GM18909 (cell line): Measurements from ENCODE around the gene SCUBE1.

ENCODE experiments used
- ATAC-seq: cut with Tn5 transposase; IDR thresholded peaks from one replicate; pipeline ENCODE4 v1.9.1; 2021; ENCODE audit warnings: mild to moderate bottlenecking; ENCODE audit not compliant: unreplicated experiment, poor library complexity

The SCUBE1 gene

DNA sequence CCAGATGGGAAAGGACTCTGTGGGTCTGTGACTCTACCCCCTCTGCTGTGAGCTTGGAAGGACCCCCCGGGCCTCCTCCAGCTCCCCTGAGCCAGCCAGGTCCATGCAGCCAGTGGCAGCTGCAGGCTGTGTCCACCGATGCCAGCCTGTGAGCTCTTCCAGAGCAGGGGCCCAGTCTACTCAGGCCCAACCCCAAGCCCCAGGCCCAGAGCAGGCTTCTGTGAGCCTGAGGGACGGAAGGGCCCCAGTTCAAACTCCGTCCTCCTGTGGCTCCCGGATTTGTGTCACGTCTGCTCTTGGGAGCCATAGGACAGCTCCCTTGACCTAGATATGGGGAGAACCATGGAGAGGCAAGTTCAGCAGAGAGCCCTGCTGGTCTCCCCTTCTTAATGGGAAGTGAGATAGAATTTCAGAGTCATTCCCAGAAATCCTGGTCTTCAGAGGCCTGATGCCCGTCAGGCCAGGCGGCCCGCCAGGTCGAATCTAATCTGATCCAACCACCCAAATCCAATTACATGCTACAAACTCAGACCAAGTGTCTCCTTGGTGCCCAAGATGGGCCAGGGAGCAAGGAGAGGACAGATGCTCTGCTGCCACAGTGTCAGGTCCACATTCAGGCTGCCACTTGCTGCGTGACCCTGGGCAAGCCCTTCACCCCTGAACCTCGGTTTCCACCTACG lies 75.1 kb downstream of the SCUBE1 start:
- ATAC-seq, result no peak

DNA sequence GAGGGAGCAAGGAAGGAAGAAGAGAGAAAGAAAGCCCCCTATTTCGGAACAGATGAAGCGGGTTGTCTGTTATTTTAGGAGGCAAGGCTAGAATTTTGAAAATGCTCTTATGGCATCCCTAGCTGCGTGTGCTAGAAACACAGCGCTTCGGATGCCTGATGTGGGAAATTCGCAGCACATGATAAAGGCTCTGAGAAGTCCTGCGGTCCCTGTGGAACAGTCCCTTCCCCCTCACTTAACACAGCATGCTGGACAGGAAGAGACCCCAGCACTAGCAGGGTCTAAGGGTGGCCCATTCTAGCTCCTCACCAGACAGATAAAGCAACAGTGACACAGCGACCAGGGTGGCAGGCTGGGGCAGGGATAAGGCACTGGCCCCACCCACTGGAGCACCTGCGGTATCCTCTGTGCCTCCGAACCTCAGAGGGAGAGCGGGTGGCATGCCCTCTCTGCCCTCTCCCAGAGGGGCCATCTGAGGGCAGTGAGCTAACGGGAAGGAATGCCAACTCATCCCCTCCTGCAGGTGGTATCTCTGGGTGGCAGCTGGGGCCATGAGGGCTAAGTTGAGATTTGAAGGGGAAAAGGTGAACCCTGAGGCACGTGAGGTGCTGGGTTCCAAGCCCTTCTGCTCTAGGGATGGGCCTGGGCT lies 75.7 kb downstream of the SCUBE1 start:
- no peak for ATAC-seq

DNA sequence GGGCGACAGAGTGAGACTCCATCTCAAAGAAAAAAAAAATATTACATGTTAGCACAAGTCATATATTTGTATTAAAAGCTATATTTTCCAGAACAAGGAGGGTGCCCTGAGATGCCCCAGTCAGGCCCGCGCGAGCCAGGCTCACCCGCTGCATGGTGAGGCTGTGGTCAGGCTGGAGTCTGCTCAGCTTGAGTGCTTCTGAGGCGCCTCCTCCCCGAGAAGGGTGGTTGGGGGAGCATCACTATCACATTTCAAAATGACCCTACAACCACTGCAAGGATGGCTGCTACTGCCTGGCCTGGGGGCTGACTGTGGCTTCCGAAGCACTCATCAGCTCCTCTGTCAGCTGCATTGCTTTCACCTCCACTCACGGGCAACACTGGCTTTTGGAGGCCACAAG lies 77.1 kb downstream of the SCUBE1 start:
- ATAC-seq, result no peak

DNA sequence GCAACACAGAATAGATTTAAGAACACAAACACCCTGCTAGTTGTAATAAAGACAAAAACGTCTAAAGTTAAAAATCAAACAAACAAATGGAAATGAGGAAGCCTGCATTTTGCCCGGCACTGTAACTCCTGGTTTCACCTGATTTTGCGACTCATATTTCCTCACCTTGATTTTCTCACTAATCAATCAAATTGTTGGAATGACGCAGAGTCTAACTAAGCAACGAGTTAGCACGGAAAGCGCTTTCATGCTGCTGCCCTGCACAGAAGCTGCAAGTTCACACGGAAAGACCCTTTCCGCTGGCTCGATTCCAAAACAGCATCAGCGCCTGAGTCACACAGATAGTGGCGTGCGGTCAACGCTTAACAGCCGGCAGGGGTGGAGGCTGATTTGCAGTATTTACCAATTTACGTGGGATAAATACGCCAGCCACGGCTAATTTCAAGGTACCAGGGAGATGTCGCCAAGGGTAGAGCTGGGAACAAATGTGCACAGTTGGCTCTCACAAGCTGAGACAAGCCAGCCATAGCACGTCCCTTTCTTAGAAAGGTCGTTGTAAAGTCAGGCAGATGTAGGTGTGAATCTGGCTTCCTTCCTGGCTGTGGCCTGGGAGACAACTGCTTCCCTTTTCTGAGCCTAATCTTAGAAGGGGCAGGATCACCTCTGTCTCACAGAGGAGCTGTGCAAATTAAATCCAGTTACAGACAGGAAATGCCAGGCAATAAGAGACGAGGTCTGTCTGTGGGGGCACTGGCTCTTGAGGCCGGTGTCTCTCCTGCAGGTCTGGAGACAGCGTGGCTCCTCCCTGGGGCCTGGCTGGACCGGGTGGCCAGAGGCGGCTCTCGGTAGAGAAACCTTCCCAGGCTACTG lies 79.3 kb downstream of the SCUBE1 start:
- peak; percentile 68 for ATAC-seq

DNA sequence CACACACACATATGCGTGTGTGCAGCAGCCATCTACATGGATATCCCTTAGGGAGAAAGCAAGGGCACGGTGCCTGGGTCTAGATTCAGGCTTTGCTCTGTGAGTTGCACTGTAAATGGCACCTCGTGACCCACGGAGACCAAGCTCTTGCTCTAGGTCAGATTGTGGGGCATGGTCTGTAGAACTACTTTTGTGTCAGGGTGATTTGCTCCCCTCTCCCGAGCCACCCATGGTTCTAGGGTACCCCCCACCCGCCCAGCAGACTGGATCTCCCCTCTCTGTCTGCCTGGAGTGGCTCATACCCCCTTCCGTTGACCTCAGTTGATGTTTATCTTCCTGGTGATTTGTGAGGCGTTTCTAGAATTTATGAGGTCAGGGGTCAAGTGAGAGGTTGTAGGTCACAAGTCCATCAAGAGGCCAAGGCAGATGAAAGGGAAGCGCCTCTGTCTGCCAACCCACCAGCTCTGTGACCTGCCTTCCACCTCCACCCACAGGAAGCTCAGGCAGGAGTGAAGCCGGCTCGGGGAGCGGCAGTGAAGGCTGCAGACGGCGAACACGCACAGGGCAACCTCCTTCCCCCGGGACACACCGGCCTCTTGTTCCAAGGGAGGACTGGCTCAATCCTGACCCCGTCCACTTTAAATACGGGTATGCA lies 80.1 kb downstream of the SCUBE1 start:
- no peak for ATAC-seq

DNA sequence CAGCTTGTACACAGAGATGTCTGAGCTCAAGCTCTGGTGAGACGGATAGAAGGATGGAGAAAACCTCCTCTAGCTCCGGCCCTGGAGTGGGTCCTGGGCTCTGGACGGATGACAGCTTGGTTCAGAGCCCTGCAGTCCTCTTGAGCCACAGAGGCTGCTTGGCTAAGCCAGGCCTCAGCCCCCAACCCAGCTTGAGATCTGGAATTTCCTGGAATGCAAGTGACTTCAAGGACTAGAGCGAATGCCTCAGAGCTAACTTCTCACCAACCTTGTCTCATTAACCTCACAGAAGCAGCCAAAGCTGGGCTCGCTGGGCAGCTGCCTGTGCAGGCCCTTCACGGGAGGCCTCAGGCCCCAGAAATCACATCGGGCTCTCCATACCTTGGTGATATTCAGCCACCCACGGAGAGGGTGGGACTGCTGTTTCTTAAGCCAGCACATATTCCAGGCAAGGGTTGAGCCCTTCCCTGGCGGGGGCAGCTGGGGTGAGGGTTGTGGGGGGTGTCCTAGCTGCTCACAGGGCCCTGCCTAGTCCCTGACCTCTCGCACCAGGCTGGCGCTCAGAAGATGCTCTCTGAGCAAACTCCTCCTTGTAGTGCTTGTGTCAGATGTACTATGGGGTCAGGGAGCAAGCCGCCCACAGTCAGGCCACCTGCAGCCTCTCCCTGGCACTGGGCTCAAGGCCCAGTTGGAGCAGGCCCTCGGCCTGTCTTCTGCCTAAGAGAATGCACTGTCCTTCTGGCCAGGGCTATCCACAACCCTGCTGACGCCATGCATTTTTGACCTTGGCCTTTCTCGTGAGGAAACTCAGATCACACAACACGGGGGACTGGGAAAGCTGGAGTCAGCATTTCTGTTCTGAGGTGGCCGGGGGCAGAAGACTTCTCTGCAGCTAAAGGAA lies 82.6 kb downstream of the SCUBE1 start:
- ATAC-seq, result no peak

DNA sequence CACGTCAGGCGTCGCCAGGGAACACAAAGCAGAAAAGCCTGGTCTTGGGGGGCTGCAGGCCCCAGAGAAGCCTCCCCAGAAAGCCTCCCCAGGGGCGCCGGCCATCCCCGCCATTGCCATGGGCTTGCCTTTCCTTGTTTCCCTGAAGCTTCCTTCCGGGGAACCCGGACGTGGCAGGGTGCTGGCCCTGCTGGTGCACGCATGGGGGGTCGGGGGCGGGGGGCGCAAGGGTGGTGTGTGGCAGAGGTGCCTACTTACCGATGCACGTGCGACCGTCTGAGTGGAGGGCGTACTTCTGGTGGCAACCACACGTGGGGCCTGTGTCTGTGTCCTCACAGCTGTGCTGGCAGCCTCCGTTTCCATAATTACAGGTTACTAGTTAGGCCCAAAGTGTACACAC lies 85.2 kb downstream of the SCUBE1 start:
- no peak for ATAC-seq

DNA sequence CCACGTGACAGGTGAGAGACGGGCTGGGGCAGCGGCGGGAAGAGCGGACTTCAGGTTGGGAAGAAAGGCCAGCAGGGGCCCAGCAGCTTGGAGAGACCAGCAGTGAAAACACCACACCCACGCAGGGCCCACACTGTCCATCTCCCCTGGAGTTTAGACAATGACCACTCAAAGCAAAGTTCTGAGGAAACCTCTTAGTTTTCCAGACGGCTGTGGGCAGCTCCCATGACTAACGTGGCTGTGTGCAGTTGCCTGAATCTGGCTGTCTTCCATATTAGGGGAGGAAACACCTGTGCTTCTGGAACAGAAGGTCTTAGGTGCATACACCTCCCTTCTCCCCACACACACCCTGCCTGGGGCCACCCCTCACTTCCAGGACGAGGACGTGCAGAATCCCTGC lies 85.6 kb downstream of the SCUBE1 start:
- ATAC-seq, result no peak

DNA sequence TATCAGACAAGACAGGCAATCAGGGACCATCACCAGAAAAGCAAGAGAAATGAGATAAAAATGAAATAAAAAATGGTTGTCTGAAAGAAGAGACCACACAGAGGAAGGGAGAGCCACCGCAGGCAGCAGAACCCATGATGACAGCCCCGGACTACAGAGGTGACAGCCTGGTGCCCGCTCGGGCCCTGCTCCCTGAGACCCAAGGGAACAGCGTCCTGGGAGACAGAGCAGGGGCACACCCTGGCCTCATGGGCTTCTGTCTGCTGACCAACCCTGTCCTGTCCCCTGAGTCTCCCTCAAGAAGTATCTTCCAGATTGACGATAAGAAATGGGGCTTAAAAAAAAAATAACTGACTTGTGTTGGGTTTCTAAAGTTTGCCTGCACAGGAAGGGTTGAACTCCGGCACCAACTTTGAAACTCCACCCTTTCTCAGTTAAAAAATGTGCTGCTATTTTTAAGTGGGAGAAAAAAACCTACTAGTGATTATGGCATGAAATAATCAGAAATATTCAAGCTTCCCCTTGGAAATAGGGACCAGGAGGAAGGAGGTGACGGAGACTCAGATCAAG lies 86.1 kb downstream of the SCUBE1 start:
- ATAC-seq, result no peak

DNA sequence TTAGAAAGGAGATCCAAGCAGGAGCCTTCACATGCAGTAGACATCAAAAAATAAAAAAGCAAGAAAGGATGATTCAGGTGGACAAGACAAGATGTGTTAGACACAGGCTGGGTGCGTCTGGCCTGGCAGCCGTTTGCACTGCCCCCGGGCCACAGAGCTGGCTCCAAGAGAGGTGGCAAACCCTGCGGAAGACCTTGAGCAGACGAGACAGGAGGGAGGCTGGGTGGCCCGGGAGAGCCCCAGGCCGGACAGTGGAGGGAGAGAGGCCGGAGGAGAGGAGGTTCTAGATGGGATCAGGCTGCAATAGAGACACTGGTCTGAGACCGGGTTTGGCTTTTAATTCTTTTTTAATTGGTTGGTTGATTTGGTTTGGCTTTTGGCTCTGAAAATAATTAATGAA lies 86.6 kb downstream of the SCUBE1 start:
- no peak for ATAC-seq

DNA sequence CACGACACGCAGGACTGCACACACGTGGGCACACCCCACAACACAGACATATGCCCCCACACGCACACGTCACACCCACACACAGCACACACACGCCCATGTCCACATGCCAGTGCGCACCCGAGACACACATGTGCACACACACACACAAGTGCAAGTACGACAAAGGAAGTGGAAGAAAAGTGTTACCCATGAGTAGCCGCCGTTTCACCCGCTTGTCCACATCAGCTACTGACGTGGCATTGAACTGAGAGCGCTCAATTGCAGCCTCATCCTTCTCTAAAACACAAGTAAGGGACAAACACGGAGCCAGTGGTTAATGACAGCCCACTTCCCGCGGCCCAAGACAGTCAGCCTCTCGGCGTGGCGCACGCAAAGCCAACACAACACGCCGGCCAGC lies 87.9 kb downstream of the SCUBE1 start:
- no peak for ATAC-seq

DNA sequence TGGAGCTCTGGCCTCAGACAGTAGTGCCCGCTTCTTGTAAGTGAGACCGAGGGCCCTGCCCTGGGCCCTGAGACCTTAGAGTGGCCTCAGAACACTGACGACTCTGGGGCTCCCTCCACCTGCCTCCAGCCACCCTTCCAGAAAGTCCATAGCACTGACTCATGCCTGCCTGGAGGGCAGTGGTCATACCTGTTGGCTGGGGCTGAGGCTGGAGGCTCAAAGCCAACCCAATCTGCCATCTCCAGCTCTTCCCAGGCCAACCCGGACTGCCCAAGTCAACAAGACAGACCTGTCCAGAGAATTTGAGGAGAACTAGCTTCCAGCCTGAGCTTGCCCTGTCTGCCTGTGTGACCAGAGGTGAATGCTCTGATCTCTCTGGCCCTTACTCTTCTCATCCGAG lies 89.3 kb downstream of the SCUBE1 start:
- ATAC-seq, result no peak

DNA sequence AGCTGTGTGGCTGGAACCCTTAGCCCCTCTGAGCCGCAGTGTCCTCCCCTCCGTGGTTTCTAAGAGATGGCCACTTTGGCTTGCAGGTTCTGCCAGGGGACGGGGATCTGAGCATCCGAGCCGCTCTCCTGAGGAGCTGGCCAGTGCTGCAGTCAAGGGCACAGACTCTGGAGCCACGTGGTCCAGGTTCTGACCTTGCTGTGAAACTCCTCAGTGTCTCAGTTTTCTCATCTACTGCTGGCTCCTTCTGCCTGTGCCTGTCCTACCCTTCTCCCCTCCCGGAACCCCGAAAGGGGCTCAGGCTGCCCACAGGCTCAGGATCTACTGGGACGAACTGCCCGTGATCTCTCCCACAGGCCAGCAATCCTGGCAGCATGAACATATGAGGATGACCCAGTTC lies 90.9 kb downstream of the SCUBE1 start:
- ATAC-seq, result no peak

DNA sequence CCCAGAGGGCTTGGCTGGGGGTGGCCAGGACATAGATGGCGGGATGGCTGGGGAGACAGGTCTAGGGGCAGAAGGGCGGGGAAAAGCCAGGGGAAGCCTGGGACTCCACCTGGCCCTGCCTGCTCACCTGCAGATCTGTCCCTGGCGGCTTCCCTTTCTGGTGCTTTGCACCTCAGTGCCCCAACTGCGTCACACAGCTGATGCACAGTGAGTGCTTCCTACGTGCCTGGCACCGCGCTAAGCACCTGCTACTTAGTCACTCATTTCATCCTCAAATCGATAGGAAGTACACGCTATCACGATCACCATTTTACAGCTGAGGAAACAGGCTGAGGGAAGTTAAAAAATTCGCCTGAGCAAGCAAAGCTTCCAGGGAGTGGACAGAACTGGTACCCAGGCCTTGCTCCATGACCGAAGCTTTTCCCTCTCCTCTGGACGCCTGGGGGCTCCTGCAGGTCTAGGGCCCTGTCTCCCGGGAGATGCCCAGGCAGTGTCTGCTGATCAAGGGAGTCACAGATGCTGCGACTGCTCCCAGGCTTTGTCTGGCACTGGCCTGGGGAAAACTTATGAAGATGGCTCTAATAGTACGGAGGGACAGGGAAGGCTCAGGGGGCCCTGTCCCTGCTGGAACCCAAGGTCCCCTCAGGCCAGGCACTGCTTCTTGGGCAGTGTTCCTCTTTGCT lies 93.2 kb downstream of the SCUBE1 start:
- ATAC-seq, result no peak

DNA sequence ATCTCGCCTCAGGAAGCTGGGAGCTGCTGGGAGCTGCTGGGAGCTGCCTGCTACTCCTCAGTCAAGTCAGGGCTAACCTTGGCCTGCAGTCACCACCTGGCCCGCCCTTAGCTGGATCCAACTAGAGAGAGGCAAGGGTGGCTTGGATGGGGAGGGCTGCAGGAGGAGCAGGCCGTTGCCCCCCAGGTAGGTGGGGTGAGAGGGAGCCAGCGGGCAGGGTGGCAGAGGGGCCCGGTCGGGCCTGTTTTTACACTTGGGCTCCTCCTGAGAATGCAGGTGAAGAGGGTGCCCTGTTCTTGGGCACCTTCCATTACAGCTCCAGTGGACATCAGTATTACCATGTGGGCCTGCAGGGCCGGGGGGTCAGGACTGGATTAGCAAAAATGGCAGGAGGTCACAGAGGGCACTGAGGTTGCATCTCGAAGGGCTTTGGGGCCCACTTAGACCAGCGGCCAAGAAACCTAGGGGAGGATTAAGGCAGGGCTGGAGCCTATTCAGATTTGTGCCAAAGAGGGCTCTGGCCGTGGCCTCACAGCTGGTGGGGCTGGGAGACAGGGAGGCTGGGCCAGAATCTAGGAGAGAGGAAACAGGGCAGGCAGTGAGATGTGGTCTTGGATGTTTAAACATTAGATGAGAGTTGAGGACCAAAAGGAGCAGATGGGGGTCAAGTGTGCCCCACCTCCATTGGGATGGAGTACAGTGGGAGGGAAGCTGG lies 95.5 kb downstream of the SCUBE1 start:
- no peak for ATAC-seq

DNA sequence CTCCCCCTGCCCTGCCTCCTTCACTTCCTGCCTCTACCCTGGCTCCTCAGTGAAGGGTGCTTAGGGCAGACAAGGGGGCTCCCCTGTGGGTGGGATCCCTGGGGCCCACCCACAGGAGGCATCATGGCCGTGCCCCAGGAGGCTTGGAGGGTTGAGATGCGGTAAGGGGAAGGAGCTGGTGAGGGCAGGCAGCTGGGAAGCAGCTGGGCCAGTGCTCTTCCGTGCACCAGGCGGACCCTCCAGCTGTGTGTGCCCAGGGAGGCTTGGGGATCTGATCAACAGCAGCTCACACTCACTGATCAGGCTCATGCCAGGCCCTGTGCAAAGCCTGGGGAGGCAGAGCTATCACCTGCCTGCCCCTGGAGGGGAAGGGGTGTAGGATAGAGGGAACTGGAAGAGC lies 97.0 kb downstream of the SCUBE1 start:
- no peak for ATAC-seq

DNA sequence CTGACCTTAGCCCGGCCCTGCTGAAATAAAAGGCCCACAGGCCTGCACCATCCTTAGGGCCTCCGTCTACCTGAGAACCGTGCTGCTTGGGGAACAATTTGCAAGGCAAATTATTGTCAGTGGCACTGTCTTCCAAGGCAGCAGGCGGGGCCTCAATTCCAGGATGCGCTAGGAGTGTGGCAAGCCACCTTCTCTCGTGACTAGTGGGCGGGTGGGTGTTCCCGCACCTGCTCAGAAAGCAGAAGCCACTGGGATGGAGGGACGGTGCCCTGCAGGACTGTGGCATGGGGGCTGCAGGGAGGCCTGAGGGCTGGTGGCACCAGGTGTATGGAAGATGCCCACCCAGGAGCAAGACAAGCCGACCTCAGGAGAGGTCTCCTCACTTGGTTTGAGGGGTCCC lies 97.5 kb downstream of the SCUBE1 start:
- ATAC-seq, result no peak

DNA sequence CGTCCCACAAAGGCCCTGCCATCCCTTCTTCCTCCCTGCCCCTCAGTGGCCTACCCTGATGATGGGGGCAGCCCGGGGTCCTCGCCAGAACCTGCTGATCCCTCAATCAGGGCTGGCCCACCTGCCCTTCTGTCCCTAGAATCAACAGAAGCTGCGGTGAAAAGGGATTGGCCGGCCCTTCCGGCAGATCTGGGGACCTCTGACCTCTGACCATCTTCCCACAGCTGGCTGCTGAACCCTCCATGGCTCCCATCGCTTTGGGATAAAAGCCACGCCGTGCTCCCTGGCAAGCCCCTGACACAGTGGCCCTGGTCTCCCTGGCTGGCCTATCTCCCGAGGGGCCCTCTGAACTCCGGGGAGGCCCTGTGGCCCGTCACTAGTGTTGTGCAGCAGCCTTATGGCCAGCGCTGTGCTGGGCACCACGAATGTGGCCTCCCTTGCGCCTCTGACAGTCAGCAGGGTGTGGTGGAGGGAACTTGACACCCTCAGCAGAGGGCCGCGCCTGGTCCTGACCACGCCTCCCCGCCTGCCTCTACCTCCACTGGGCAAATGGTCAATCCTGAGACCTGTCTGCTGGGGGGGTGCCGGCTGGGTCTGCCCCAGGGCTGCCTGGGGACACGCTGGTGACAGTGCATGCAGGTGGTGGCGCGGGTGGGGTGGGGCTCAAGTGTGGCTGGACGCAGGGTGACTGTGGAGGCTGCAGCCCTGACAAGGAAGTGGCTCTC lies 98.2 kb downstream of the SCUBE1 start:
- ATAC-seq, result no peak
